Loucy (cell line): ENCODE measurements around the gene LHCGR.

Experiments
- H2AFZ ChIP-seq: fragments of 200-600 bp; sonication (generic); 2 replicates; pipeline ENCODE4 v1.6.0; 2016; ENCODE audit warnings: antibody characterized with exemption, mild to moderate bottlenecking, low read length, moderate library complexity
- H3F3A ChIP-seq: fragments of 200-600 bp; 2 replicates; pipeline ENCODE4 v1.6.0; 2016; ENCODE audit warnings: antibody characterized with exemption, low read depth, mild to moderate bottlenecking
- H3K27me3 ChIP-seq: fragments of 200-600 bp; sonication (generic); 2 replicates; pipeline ENCODE4 v1.6.1; 2014; ENCODE audit warnings: low read length, mild to moderate bottlenecking; ENCODE audit not compliant: insufficient read depth, poor library complexity, severe bottlenecking
- H3K36me3 ChIP-seq: fragments of 200-600 bp; sonication (generic); 2 replicates; pipeline ENCODE4 v1.6.1; 2016; ENCODE audit warnings: low read length; ENCODE audit not compliant: insufficient read depth
- H3K4me1 ChIP-seq: fragments of 200-600 bp; sonication (generic); 2 replicates; pipeline ENCODE4 v1.5.1; 2014; ENCODE audit warnings: low read length, mild to moderate bottlenecking; ENCODE audit not compliant: insufficient read depth, poor library complexity, severe bottlenecking
- H3K4me2 ChIP-seq: fragments of 200-600 bp; sonication (generic); 2 replicates; pipeline ENCODE4 v1.6.0; 2014; ENCODE audit warnings: antibody characterized with exemption, low read length, low read depth, mild to moderate bottlenecking; ENCODE audit not compliant: poor library complexity, severe bottlenecking
- H3K4me3 ChIP-seq: fragments of 200-600 bp; sonication (generic); 2 replicates; pipeline ENCODE4 v1.5.1; 2014; ENCODE audit warnings: low read length, mild to moderate bottlenecking, mixed read lengths; ENCODE audit not compliant: poor library complexity, severe bottlenecking
- H3K79me2 ChIP-seq: fragments of 200-600 bp; sonication (generic); 2 replicates; pipeline ENCODE4 v1.6.1; 2014; ENCODE audit warnings: low read length; ENCODE audit not compliant: insufficient read depth
- H3K9ac ChIP-seq: fragments of 200-600 bp; sonication (generic); 2 replicates; pipeline ENCODE4 v1.6.0; 2014; ENCODE audit warnings: mild to moderate bottlenecking, low read depth, low read length, moderate library complexity; ENCODE audit not compliant: poor library complexity, severe bottlenecking
- H3K9me2 ChIP-seq: fragments of 200-600 bp; sonication (generic); replicated peaks from 2 replicates; pipeline ENCODE4 v1.6.1; 2016; ENCODE audit warnings: low read depth, low read length, mixed read lengths
- H3K9me3 ChIP-seq: fragments of 200-600 bp; sonication (generic); 2 replicates; pipeline ENCODE4 v1.6.1; 2014; ENCODE audit warnings: mild to moderate bottlenecking, antibody characterized with exemption, low read length, low read depth; ENCODE audit not compliant: insufficient read depth
- H4K20me1 ChIP-seq: fragments of 200-600 bp; sonication (generic); 2 replicates; pipeline ENCODE4 v1.6.0; 2014; ENCODE audit warnings: antibody characterized with exemption, low read length, mild to moderate bottlenecking; ENCODE audit not compliant: insufficient read depth, poor library complexity, severe bottlenecking
- CTCF ChIP-seq: fragments of 200-600 bp; sonication (generic); conservative IDR thresholded peaks from 2 replicates; pipeline ENCODE4 v1.5.1; 2014; ENCODE audit warnings: mild to moderate bottlenecking, antibody characterized with exemption, low read length
- EZH2phosphoT487 ChIP-seq: fragments of 200-600 bp; IDR thresholded peaks from 2 replicates; pipeline ENCODE4 v1.6.1; 2018; ENCODE audit warnings: antibody characterized with exemption, mild to moderate bottlenecking, moderate library complexity, borderline replicate concordance

Gene LHCGR

DNA sequence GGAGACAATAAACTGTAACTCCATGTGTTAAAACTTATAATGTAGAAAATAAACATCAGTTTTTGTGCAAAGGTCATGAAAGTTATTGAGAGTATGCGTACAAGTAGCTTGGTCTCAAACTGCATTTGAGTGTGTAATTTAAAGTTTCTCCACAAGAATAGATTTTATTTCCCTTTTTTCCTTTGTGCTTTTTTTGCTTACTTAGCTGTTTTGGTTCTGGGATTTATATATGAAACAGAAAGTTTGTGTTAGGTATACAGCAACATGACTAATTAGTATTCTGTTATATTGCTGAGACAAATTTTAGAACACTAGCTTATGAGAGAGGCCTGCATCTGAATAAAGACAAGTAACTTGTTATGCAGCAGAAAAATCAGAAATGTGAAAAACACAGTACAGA is 70.4 kb downstream of the LHCGR start:
- Histone ChIP-seq H3K79me2 (no peaks in the 10 kb centered on the region), H3K9me3 (no peaks in the 10 kb centered on the region), H3K4me3 (no peak overlapping the region), H3K36me3 (no peaks in the 10 kb centered on the region), H3K4me1 (no peaks in the 10 kb centered on the region), H3K9me2 (no peaks in the 10 kb centered on the region), H3F3A (no peaks in the 10 kb centered on the region), H4K20me1 (no peaks in the 10 kb centered on the region), H3K4me2 (no peak overlapping the region), H2AFZ (no peak overlapping the region), H3K9ac (no peak overlapping the region), H3K27me3 (no peaks in the 10 kb centered on the region)
- TF ChIP-seq CTCF (no peak), EZH2phosphoT487 (no peak)

GRCh38 chr2:48677450-48677849 is 78.1 kb downstream of the LHCGR start:
- no peak for TF ChIP-seq CTCF
- Histone ChIP-seq H3K27me3 (no peaks in the 10 kb centered on the region), H3K9me3 (no peaks in the 10 kb centered on the region), H2AFZ (no peak overlapping the region), H3K9me2 (no peaks in the 10 kb centered on the region), H3K4me3 (no peak overlapping the region), H3K4me2 (no peak overlapping the region), H3K4me1 (no peaks in the 10 kb centered on the region), H3F3A (no peaks in the 10 kb centered on the region), H3K36me3 (no peaks in the 10 kb centered on the region), H3K79me2 (no peaks in the 10 kb centered on the region), H3K9ac (no peak overlapping the region), H4K20me1 (no peaks in the 10 kb centered on the region)

- no peaks in the 10 kb centered on the region for H3K36me3 ChIP-seq
- no peaks in the 10 kb centered on the region for H3F3A ChIP-seq
- H3K4me3 ChIP-seq = no peak overlapping the region
- H3K9me3 ChIP-seq = no peaks in the 10 kb centered on the region
- H2AFZ ChIP-seq = no peak overlapping the region
- H4K20me1 ChIP-seq = no peaks in the 10 kb centered on the region
- H3K4me2 ChIP-seq = no peak overlapping the region
- no peak for TF ChIP-seq EZH2phosphoT487
- TF ChIP-seq CTCF = no peak
- H3K27me3 ChIP-seq = no peaks in the 10 kb centered on the region
- H3K79me2 ChIP-seq = no peaks in the 10 kb centered on the region
- H3K9ac ChIP-seq = no peak overlapping the region
- H3K9me2 ChIP-seq = no peaks in the 10 kb centered on the region
- no peaks in the 10 kb centered on the region for H3K4me1 ChIP-seq
Observed at GRCh38 chr2:48674933-48675332, 80.6 kb downstream of the LHCGR start.
